ENCODE measurements around the gene SRSF3. TPM values are rescaled to one million over a fixed set of nuclear protein-coding genes. Genes with fewer than 3 reads are reported as not detected.

SRSF3 gene
- polyA plus RNA-seq, 3 donors = 637 to 661 (median 654) TPM

- DNase-seq (ENCODE audit: low read depth in 3 of 3, low spot score in 2 of 3) = no peak
Measured at GRCh38 chr6:36618366-36619355, 24.5 kb downstream of the SRSF3 start.

- DNase-seq (ENCODE audit: low read depth in 3 of 3, low spot score in 2 of 3) = no peak
Measured at GRCh38 chr6:36621371-36621855, 27.3 kb downstream of the SRSF3 start.

GRCh38 chr6:36622901-36623546, 28.9 kb downstream of the SRSF3 start:
- DNase-seq (ENCODE audit: low read depth in 3 of 3, low spot score in 2 of 3) = no peak

GRCh38 chr6:36623547-36624459, 29.6 kb downstream of the SRSF3 start:
- peak in 1 of 3 donors; percentile 75 for DNase-seq (ENCODE audit: low read depth in 3 of 3, low spot score in 2 of 3)

GRCh38 chr6:36624461-36625157, 30.4 kb downstream of the SRSF3 start:
- no peak for DNase-seq (ENCODE audit: low read depth in 3 of 3, low spot score in 2 of 3)

GRCh38 chr6:36625158-36625919, 31.2 kb downstream of the SRSF3 start:
- DNase-seq (ENCODE audit: low read depth in 3 of 3, low spot score in 2 of 3) = no peak

- DNase-seq (ENCODE audit: low read depth in 3 of 3, low spot score in 2 of 3) = no peak
Measured at GRCh38 chr6:36626636-36627035, 32.5 kb downstream of the SRSF3 start.

- DNase-seq (ENCODE audit: low read depth in 3 of 3, low spot score in 2 of 3) = no peak
Measured at GRCh38 chr6:36627141-36627540, 33.0 kb downstream of the SRSF3 start.

- DNase-seq (ENCODE audit: low read depth in 3 of 3, low spot score in 2 of 3) = no peak
Measured at GRCh38 chr6:36627801-36628246, 33.7 kb downstream of the SRSF3 start.

- DNase-seq (ENCODE audit: low read depth in 3 of 3, low spot score in 2 of 3) = no peak
Measured at GRCh38 chr6:36629784-36630183, 35.6 kb downstream of the SRSF3 start.

GRCh38 chr6:36631326-36632011, 37.3 kb downstream of the SRSF3 start:
- DNase-seq (ENCODE audit: low read depth in 3 of 3, low spot score in 2 of 3) = no peak

GRCh38 chr6:36633370-36633769, 39.2 kb downstream of the SRSF3 start:
- no peak for DNase-seq (ENCODE audit: low read depth in 3 of 3, low spot score in 2 of 3)

GRCh38 chr6:36633915-36634314, 39.8 kb downstream of the SRSF3 start:
- DNase-seq (ENCODE audit: low read depth in 3 of 3, low spot score in 2 of 3) = no peak

GRCh38 chr6:36634317-36635108, 40.4 kb downstream of the SRSF3 start:
- no peak for DNase-seq (ENCODE audit: low read depth in 3 of 3, low spot score in 2 of 3)

- DNase-seq (ENCODE audit: low read depth in 3 of 3, low spot score in 2 of 3) = no peak
Measured at GRCh38 chr6:36636283-36636682, 42.1 kb downstream of the SRSF3 start.

GRCh38 chr6:36636687-36637418, 42.7 kb downstream of the SRSF3 start:
- no peak for DNase-seq (ENCODE audit: low read depth in 3 of 3, low spot score in 2 of 3)

- DNase-seq (ENCODE audit: low read depth in 3 of 3, low spot score in 2 of 3) = no peak
Measured at GRCh38 chr6:36638579-36638978, 44.4 kb downstream of the SRSF3 start.

Measured in right renal cortex interstitium (tissue), 3 donors.